ENCODE data around the gene NME7. TPM values are rescaled to one million over a fixed set of nuclear protein-coding genes. Genes with fewer than 3 reads are reported as not detected.

The NME7 gene
- polyA plus RNA-seq, 1 of the 3 experiments (the other 2 are of a cell fraction): 13.7 TPM

- CTCF ChIA-PET: interaction anchor here (0.9 kb wide), 1 partner anchor 600 kb away, joined by 3 read pairs; no protein-coding TSS in a partner anchor
- 87% methylated on average over 3 of the region's 3 CpGs for WGBS (ENCODE audit: low lambda C conversion rate)
- Histone ChIP-seq H3K4me3 (ENCODE audit: low read depth in 2 of 2, low read length in 1 of 2) (no peak overlapping the region), H3K9ac (no peak overlapping the region), H3K79me2 (ENCODE audit: insufficient read depth) (no peaks in the 10 kb centered on the region), H3K27me3 (ENCODE audit: insufficient read depth) (no peaks in the 10 kb centered on the region), H3K9me2 (no peaks in the 10 kb centered on the region), H4K20me1 (ENCODE audit: insufficient read depth) (no peaks in the 10 kb centered on the region), H3K9me3 (no peaks in the 10 kb centered on the region), H3K36me3 (replicated peaks in 1 of 2; ENCODE audit: control insufficient read depth in 1 of 2, insufficient read depth in 2 of 2, low read length in 1 of 2) (peaks cover 0 to 2% of the 10 kb centered on the region in 2 experiments), H3K4me2 (no peak overlapping the region), H2AFZ (ENCODE audit: low read depth) (no peak overlapping the region), H3K27ac (ENCODE audit: low read depth in 2 of 2, low read length in 1 of 2) (no peak overlapping the region), H3K4me1 (ENCODE audit: control insufficient read depth in 1 of 2, insufficient read depth in 2 of 2, low read depth in 1 of 2, low read length in 1 of 2) (peaks cover 0 to 5% of the 10 kb centered on the region in 2 experiments; a peak in 1 of 4 replicates), H3F3A (replicated peaks; ENCODE audit: insufficient read depth) (peaks cover 7% of the 10 kb centered on the region)
- DNase-seq: no peak
- POLR2A ChIA-PET: no interaction called here
- TF ChIP-seq ELF1 (IDR thresholded peaks at IDR 0.05) (no peak), RCOR1 (IDR thresholded peaks at IDR 0.05; ENCODE audit: low read length) (no peak), SIN3A (IDR thresholded peaks at IDR 0.05; ENCODE audit: borderline replicate concordance, low read depth, low read length) (no peak)
- TF ChIP-seq, protein P1, sequence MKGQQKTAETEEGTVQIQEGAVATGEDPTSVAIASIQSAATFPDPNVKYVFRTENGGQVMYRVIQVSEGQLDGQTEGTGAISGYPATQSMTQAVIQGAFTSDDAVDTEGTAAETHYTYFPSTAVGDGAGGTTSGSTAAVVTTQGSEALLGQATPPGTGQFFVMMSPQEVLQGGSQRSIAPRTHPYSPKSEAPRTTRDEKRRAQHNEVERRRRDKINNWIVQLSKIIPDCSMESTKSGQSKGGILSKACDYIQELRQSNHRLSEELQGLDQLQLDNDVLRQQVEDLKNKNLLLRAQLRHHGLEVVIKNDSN (IDR thresholded peaks at IDR 0.05; ENCODE audit: borderline replicate concordance, low read depth): no peak
- TF ChIP-seq, protein P2, sequence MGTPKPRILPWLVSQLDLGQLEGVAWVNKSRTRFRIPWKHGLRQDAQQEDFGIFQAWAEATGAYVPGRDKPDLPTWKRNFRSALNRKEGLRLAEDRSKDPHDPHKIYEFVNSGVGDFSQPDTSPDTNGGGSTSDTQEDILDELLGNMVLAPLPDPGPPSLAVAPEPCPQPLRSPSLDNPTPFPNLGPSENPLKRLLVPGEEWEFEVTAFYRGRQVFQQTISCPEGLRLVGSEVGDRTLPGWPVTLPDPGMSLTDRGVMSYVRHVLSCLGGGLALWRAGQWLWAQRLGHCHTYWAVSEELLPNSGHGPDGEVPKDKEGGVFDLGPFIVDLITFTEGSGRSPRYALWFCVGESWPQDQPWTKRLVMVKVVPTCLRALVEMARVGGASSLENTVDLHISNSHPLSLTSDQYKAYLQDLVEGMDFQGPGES (IDR thresholded peaks at IDR 0.05; ENCODE audit: low read depth, low read length): no peak
These were observed 164.6 kb downstream of the NME7 start for GRCh38 chr1:169202791-169203665.

DNA sequence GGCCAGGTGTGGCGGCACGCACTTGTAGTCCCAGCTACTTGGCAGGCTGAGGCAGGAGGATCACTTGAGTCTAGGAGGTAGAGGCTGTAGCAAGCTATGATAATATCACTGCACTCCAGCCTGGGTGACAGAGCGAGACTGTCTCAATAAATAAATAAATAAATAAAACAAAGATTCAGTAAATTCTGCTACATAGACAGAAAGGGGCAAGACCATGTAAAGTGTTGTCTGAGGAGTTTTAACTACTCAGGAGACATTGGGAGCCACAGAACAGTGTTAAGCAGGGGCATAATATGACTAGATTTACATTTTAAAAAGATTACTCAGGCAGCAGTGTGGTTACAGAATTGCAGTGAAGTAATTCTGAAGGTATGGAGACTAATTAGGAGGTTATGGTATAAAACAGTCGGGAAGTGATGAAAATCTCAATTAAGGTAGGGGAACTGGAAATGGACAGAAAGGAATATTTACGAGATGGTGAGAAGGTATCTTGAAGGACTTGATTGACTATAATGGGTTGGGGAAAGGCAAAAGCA lies 166.4 kb downstream of the NME7 start:
- POLR2A ChIA-PET: no interaction called here
- Histone ChIP-seq H3K4me3 (ENCODE audit: low read depth in 2 of 2, low read length in 1 of 2) (no peak overlapping the region), H2AFZ (ENCODE audit: low read depth) (no peak overlapping the region), H3K36me3 (replicated peaks in 1 of 2; ENCODE audit: control insufficient read depth in 1 of 2, insufficient read depth in 2 of 2, low read length in 1 of 2) (peaks cover 0 to 2% of the 10 kb centered on the region in 2 experiments), H3K27me3 (ENCODE audit: insufficient read depth) (no peaks in the 10 kb centered on the region), H3K9me3 (no peaks in the 10 kb centered on the region), H3K9me2 (no peaks in the 10 kb centered on the region), H3K4me2 (no peak overlapping the region), H3K27ac (ENCODE audit: low read depth in 2 of 2, low read length in 1 of 2) (no peak overlapping the region), H3K4me1 (ENCODE audit: control insufficient read depth in 1 of 2, insufficient read depth in 2 of 2, low read depth in 1 of 2, low read length in 1 of 2) (no peaks in the 10 kb centered on the region), H3F3A (replicated peaks; ENCODE audit: insufficient read depth) (no peaks in the 10 kb centered on the region), H4K20me1 (ENCODE audit: insufficient read depth) (no peaks in the 10 kb centered on the region), H3K9ac (no peak overlapping the region), H3K79me2 (ENCODE audit: insufficient read depth) (no peaks in the 10 kb centered on the region)
- no peak for DNase-seq
- TF ChIP-seq RXRA (IDR thresholded peaks at IDR 0.05; ENCODE audit: borderline replicate concordance, low read depth) (no peak), RCOR1 (IDR thresholded peaks at IDR 0.05; ENCODE audit: low read length) (no peak), JUND (IDR thresholded peaks at IDR 0.05) (no peak), RFX5 (IDR thresholded peaks at IDR 0.05; ENCODE audit: low read length) (no peak), MXI1 (IDR thresholded peaks at IDR 0.05; ENCODE audit: low read depth, low read length) (no peak)
- TF ChIP-seq, protein P3, sequence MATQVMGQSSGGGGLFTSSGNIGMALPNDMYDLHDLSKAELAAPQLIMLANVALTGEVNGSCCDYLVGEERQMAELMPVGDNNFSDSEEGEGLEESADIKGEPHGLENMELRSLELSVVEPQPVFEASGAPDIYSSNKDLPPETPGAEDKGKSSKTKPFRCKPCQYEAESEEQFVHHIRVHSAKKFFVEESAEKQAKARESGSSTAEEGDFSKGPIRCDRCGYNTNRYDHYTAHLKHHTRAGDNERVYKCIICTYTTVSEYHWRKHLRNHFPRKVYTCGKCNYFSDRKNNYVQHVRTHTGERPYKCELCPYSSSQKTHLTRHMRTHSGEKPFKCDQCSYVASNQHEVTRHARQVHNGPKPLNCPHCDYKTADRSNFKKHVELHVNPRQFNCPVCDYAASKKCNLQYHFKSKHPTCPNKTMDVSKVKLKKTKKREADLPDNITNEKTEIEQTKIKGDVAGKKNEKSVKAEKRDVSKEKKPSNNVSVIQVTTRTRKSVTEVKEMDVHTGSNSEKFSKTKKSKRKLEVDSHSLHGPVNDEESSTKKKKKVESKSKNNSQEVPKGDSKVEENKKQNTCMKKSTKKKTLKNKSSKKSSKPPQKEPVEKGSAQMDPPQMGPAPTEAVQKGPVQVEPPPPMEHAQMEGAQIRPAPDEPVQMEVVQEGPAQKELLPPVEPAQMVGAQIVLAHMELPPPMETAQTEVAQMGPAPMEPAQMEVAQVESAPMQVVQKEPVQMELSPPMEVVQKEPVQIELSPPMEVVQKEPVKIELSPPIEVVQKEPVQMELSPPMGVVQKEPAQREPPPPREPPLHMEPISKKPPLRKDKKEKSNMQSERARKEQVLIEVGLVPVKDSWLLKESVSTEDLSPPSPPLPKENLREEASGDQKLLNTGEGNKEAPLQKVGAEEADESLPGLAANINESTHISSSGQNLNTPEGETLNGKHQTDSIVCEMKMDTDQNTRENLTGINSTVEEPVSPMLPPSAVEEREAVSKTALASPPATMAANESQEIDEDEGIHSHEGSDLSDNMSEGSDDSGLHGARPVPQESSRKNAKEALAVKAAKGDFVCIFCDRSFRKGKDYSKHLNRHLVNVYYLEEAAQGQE (IDR thresholded peaks at IDR 0.05; ENCODE audit: low read depth, low read length): no peak
- CTCF ChIA-PET: interaction anchor here (1.1 kb wide), 1 partner anchor 8 kb away, joined by 3 read pairs; no protein-coding TSS in a partner anchor
- 96% methylated on average over 5 of the region's 5 CpGs for WGBS (ENCODE audit: low lambda C conversion rate)

Measured in SK-N-SH (cell line).